ENCODE results near the gene APPL1.

- no peak for TF ChIP-seq EZH2 (IDR thresholded peaks at IDR 0.05)
- TF ChIP-seq, protein P1, sequence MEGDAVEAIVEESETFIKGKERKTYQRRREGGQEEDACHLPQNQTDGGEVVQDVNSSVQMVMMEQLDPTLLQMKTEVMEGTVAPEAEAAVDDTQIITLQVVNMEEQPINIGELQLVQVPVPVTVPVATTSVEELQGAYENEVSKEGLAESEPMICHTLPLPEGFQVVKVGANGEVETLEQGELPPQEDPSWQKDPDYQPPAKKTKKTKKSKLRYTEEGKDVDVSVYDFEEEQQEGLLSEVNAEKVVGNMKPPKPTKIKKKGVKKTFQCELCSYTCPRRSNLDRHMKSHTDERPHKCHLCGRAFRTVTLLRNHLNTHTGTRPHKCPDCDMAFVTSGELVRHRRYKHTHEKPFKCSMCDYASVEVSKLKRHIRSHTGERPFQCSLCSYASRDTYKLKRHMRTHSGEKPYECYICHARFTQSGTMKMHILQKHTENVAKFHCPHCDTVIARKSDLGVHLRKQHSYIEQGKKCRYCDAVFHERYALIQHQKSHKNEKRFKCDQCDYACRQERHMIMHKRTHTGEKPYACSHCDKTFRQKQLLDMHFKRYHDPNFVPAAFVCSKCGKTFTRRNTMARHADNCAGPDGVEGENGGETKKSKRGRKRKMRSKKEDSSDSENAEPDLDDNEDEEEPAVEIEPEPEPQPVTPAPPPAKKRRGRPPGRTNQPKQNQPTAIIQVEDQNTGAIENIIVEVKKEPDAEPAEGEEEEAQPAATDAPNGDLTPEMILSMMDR (IDR thresholded peaks at IDR 0.05), result no peak
- no peak for TF ChIP-seq EZH2phosphoT487 (IDR thresholded peaks at IDR 0.05)
Observed at GRCh38 chr3:57224856-57225255, 2.7 kb upstream of the APPL1 start.
